T-cell (primary cell): ENCODE data around the gene COL12A1. TPM values are rescaled to one million over a fixed set of nuclear protein-coding genes. Genes with fewer than 3 reads are reported as not detected.

Experiments
- ATAC-seq, 4 experiments: fragments of 200-7000 bp in 3 of 4; fragments of 150-1000 bp in 1 of 4; cut with Tn5 transposase; replicated peaks in 1 of 4; 1 replicate in 3 of 4; 2 replicates in 1 of 4; pipeline ENCODE4 v1.10.0; 2021; ENCODE audit warnings: moderate library complexity in 3 of 4, mild to moderate bottlenecking in 2 of 4, moderate number of reproducible peaks in 1 of 4
- CTCF ChIA-PET, 2 donors: fragments of 300-600 bp; sonication (Branson Sonifier 250); formaldehyde crosslinking; loops; one replicate each; lab custom pipeline; 2022; ENCODE audit warnings: antibody characterized with exemption in 2 of 2; lab: Charles Lee
- POLR2A ChIA-PET, 2 donors: fragments of 300-600 bp; sonication (Branson Sonifier 250); formaldehyde crosslinking; loops; one replicate each; lab custom pipeline; 2022; ENCODE audit warnings: antibody characterized with exemption in 2 of 2; lab: Charles Lee
- DNase-seq, 35 experiments: peaks; one replicate each; pipeline versions ENCODE4 v3.0.0 to v3.0.0-alpha.2; 2013 to 2023
- H3K27ac ChIP-seq: one replicate; pipeline ENCODE4 v1.5.1; 2013; ENCODE audit warnings: low read length
- H3K27me3 ChIP-seq, 2 experiments: replicated peaks in 1 of 2; 1 replicate in 1 of 2; 2 replicates in 1 of 2; pipeline versions ENCODE4 v1.6.1 to v1.7.0; 2013; ENCODE audit warnings: low read length in 1 of 2, mixed read lengths in 1 of 2; ENCODE audit not compliant: control insufficient read depth in 2 of 2, insufficient read depth in 2 of 2; ENCODE audit errors: extremely low read depth in 1 of 2
- H3K36me3 ChIP-seq, 2 donors: 1 replicate in 1 of 2; 2 replicates in 1 of 2; pipeline versions ENCODE4 v1.6.1 to v1.7.0; 2013; ENCODE audit warnings: low read length in 1 of 2; ENCODE audit not compliant: control insufficient read depth in 2 of 2, insufficient read depth in 1 of 2; ENCODE audit errors: extremely low read depth in 1 of 2
- H3K4me1 ChIP-seq, 2 experiments: 1 replicate in 1 of 2; 2 replicates in 1 of 2; pipeline versions ENCODE4 v1.6.1 to v1.7.0; 2013; ENCODE audit warnings: low read length in 2 of 2, mixed read lengths in 1 of 2; ENCODE audit not compliant: insufficient read depth in 2 of 2, control insufficient read depth in 1 of 2; ENCODE audit errors: extremely low read depth in 1 of 2
- H3K4me3 ChIP-seq, 2 donors: 1 replicate in 1 of 2; 2 replicates in 1 of 2; pipeline versions ENCODE4 v1.5.1 to v1.7.0; 2013; ENCODE audit warnings: mild to moderate bottlenecking in 2 of 2, low read length in 1 of 2, moderate library complexity in 1 of 2; ENCODE audit not compliant: control insufficient read depth in 1 of 2; ENCODE audit errors: extremely low read depth in 1 of 2
- H3K9me3 ChIP-seq: 2 replicates; pipeline ENCODE4 v1.7.0; 2013
- H3K27ac Mint-ChIP-seq, 2 donors: one replicate each; pipeline ENCODE4 v1.8.0; 2020 to 2021; ENCODE audit warnings: mild to moderate bottlenecking in 2 of 2, mixed read lengths in 2 of 2
- H3K27me3 Mint-ChIP-seq, 2 donors: one replicate each; pipeline ENCODE4 v1.8.0; 2021 to 2022; ENCODE audit warnings: mixed read lengths in 2 of 2
- H3K36me3 Mint-ChIP-seq: one replicate; pipeline ENCODE4 v1.8.0; 2021; ENCODE audit warnings: mixed read lengths
- H3K4me1 Mint-ChIP-seq, 3 donors: one replicate each; pipeline ENCODE4 v1.8.0; 2020 to 2022; ENCODE audit warnings: mixed read lengths in 3 of 3, mild to moderate bottlenecking in 1 of 3
- H3K4me3 Mint-ChIP-seq, 3 donors: one replicate each; pipeline ENCODE4 v1.8.0; 2020 to 2022; ENCODE audit warnings: mild to moderate bottlenecking in 3 of 3, mixed read lengths in 3 of 3, moderate library complexity in 3 of 3
- H3K9me3 Mint-ChIP-seq, 3 donors: one replicate each; pipeline ENCODE4 v1.8.0; 2020 to 2022; ENCODE audit warnings: mixed read lengths in 3 of 3
- whole genome bisulfite sequencing: methylation state at CpG from one replicate; pipeline ENCODE4 v1.1.5; 2013; ENCODE audit warnings: missing lambda C conversion rate; ENCODE audit not compliant: insufficient coverage; 5-methylcytosine and 5-hydroxymethylcytosine counted together
- total RNA-seq, 35 experiments: library from RNA in 6 of 35; stranded (reverse) in 6 of 35; fragments of 120-200 nt in 1 of 35; gene quantifications; one replicate each; pipeline versions ENCODE4 v1.2.1 to v1.2.4 and lab custom pipeline; 2013 to 2026

Gene COL12A1
- total RNA-seq, 5 donors from 2014 or later (not counting 1 experiment from before 2014, with no cell fraction given): 0.59 to 0.95 (median 0.76) TPM; not detected in 2

- H3K9me3 Mint-ChIP-seq: no peaks in the 10 kb centered on the region
- peaks cover 6 to 8% of the 10 kb centered on the region in 2 experiments for H3K27me3 ChIP-seq
- CTCF ChIA-PET: no interaction called here
- peaks cover 0 to 2% (median 0%) of the 10 kb centered on the region in 3 donors for H3K4me1 Mint-ChIP-seq
- ATAC-seq (no peak), DNase-seq (no peak)
- H3K36me3 Mint-ChIP-seq: no peaks in the 10 kb centered on the region
- H3K9me3 ChIP-seq: no peaks in the 10 kb centered on the region
- H3K4me1 ChIP-seq: peaks cover 0 to 3% of the 10 kb centered on the region in 2 experiments
- H3K27ac Mint-ChIP-seq: no peak overlapping the region
- H3K4me3 Mint-ChIP-seq: no peak overlapping the region
- H3K27ac ChIP-seq: no peak overlapping the region
- H3K36me3 ChIP-seq: no peaks in the 10 kb centered on the region
- peaks cover 15 to 31% of the 10 kb centered on the region in 2 donors for H3K27me3 Mint-ChIP-seq
- no CpG with 5 or more reads among the region's 4 CpGs for WGBS
- no peak overlapping the region for H3K4me3 ChIP-seq
- POLR2A ChIA-PET: no interaction called here
Measured at GRCh38 chr6:75084018-75084417, 121.8 kb downstream of the COL12A1 start.

GRCh38 chr6:75081921-75082320, 123.9 kb downstream of the COL12A1 start:
- peaks cover 0 to 3% of the 10 kb centered on the region in 2 experiments for H3K4me1 ChIP-seq

GRCh38 chr6:75081047-75081446, 124.8 kb downstream of the COL12A1 start:
- CTCF ChIA-PET: interaction anchor here in 1 of 2 donors (0.6 kb wide), 1 partner anchor 704 kb away, joined by 3 read pairs; no protein-coding TSS in a partner anchor

More at GRCh38 chr6:75081921-75082320, 123.9 kb downstream of the COL12A1 start:
- Mint-ChIP-seq H3K36me3 (no peaks in the 10 kb centered on the region), H3K9me3 (peaks cover 0 to 7% (median 0%) of the 10 kb centered on the region in 3 donors), H3K27ac (no peak overlapping the region), H3K4me3 (no peak overlapping the region), H3K27me3 (peaks cover 15 to 20% of the 10 kb centered on the region in 2 donors), H3K4me1 (peaks cover 0 to 2% (median 0%) of the 10 kb centered on the region in 3 donors)
- Histone ChIP-seq H3K4me3 (no peak overlapping the region), H3K36me3 (no peaks in the 10 kb centered on the region), H3K9me3 (no peaks in the 10 kb centered on the region), H3K27me3 (peaks cover 6% of the 10 kb centered on the region in 2 experiments), H3K27ac (no peak overlapping the region)
- DNase-seq (no peak), ATAC-seq (no peak)
- CTCF ChIA-PET: no interaction called here
- POLR2A ChIA-PET: interaction anchor here in 1 of 2 donors (0.6 kb wide), 1 partner anchor 271 kb away, joined by 4 read pairs; no protein-coding TSS in a partner anchor

GRCh38 chr6:75079589-75079988, 126.3 kb downstream of the COL12A1 start:
- H3K4me1 Mint-ChIP-seq: no peaks in the 10 kb centered on the region
- Histone ChIP-seq H3K27ac (no peak overlapping the region), H3K36me3 (no peaks in the 10 kb centered on the region), H3K9me3 (no peaks in the 10 kb centered on the region), H3K4me3 (no peak overlapping the region), H3K4me1 (no peaks in the 10 kb centered on the region), H3K27me3 (peaks cover 0 to 2% of the 10 kb centered on the region in 2 experiments)
- H3K27ac Mint-ChIP-seq: no peak overlapping the region
- H3K4me3 Mint-ChIP-seq: no peak overlapping the region
- ChIA-PET POLR2A (no interaction called here), CTCF (no interaction called here)
- H3K36me3 Mint-ChIP-seq: no peaks in the 10 kb centered on the region
- H3K9me3 Mint-ChIP-seq: peaks cover 0 to 7% (median 0%) of the 10 kb centered on the region in 3 donors
- DNase-seq: no peak
- no CpG with 5 or more reads among the region's 2 CpGs for WGBS
- H3K27me3 Mint-ChIP-seq: peaks cover 2 to 6% of the 10 kb centered on the region in 2 donors
- no peak for ATAC-seq

More at GRCh38 chr6:75081047-75081446, 124.8 kb downstream of the COL12A1 start:
- WGBS: 90% methylated on average over 2 of the region's 2 CpGs
- DNase-seq (no peak), ATAC-seq (no peak)
- Histone ChIP-seq H3K4me3 (no peak overlapping the region), H3K4me1 (peaks cover 0 to 3% of the 10 kb centered on the region in 2 experiments), H3K27me3 (peaks cover 6% of the 10 kb centered on the region in 2 experiments), H3K27ac (no peak overlapping the region), H3K36me3 (no peaks in the 10 kb centered on the region), H3K9me3 (no peaks in the 10 kb centered on the region)
- peaks cover 0 to 7% (median 0%) of the 10 kb centered on the region in 3 donors for H3K9me3 Mint-ChIP-seq
- peaks cover 0 to 2% (median 0%) of the 10 kb centered on the region in 3 donors for H3K4me1 Mint-ChIP-seq
- peaks cover 13 to 20% of the 10 kb centered on the region in 2 donors for H3K27me3 Mint-ChIP-seq
- POLR2A ChIA-PET: no interaction called here
- H3K4me3 Mint-ChIP-seq: no peak overlapping the region
- no peaks in the 10 kb centered on the region for H3K36me3 Mint-ChIP-seq
- H3K27ac Mint-ChIP-seq: no peak overlapping the region

- ChIA-PET CTCF (no interaction called here), POLR2A (no interaction called here)
- Histone ChIP-seq H3K9me3 (no peaks in the 10 kb centered on the region), H3K4me1 (no peaks in the 10 kb centered on the region), H3K27ac (no peak overlapping the region), H3K36me3 (no peaks in the 10 kb centered on the region), H3K4me3 (no peak overlapping the region), H3K27me3 (no peaks in the 10 kb centered on the region)
- no peaks in the 10 kb centered on the region for H3K36me3 Mint-ChIP-seq
- H3K4me1 Mint-ChIP-seq: no peaks in the 10 kb centered on the region
- no peak for ATAC-seq
- no peak overlapping the region for H3K4me3 Mint-ChIP-seq
- H3K27me3 Mint-ChIP-seq: peaks cover 0 to 4% of the 10 kb centered on the region in 2 donors
- no peak for DNase-seq
- peaks cover 0 to 7% (median 0%) of the 10 kb centered on the region in 3 donors for H3K9me3 Mint-ChIP-seq
- H3K27ac Mint-ChIP-seq: no peak overlapping the region
- WGBS: 83% methylated on average over 1 of the region's 2 CpGs
Measured at GRCh38 chr6:75077701-75078100, 128.2 kb downstream of the COL12A1 start.

- Mint-ChIP-seq H3K4me1 (no peaks in the 10 kb centered on the region), H3K27me3 (peaks cover 0 to 4% of the 10 kb centered on the region in 2 donors), H3K4me3 (no peak overlapping the region), H3K27ac (no peak overlapping the region), H3K36me3 (no peaks in the 10 kb centered on the region), H3K9me3 (peaks cover 0 to 13% (median 0%) of the 10 kb centered on the region in 3 donors)
- Histone ChIP-seq H3K36me3 (no peaks in the 10 kb centered on the region), H3K27ac (no peak overlapping the region), H3K9me3 (no peaks in the 10 kb centered on the region), H3K4me3 (no peak overlapping the region), H3K27me3 (no peaks in the 10 kb centered on the region), H3K4me1 (no peaks in the 10 kb centered on the region)
- ATAC-seq: no peak
- CTCF ChIA-PET: no interaction called here
- POLR2A ChIA-PET: no interaction called here
- WGBS: 0% methylated on average over 1 of the region's 5 CpGs
- no peak for DNase-seq
Measured at GRCh38 chr6:75076009-75076408, 129.8 kb downstream of the COL12A1 start.
